GM23338 (cell line): ENCODE data around the gene TRPC5OS. TPM values are rescaled to one million over a fixed set of nuclear protein-coding genes. Genes with fewer than 3 reads are reported as not detected.

ENCODE experiments used
- CREB1 ChIP-seq: fragments of 250-450 bp; sonication (Bioruptor Pico); IDR thresholded peaks from 2 replicates; pipeline ENCODE4 v1.5.0; 2020; ENCODE audit warnings: low read depth, mild to moderate bottlenecking, moderate library complexity
- EZH2 ChIP-seq: fragments of 200-600 bp; sonication (generic); IDR thresholded peaks from one replicate; pipeline ENCODE4 v1.8.0; 2017; ENCODE audit warnings: antibody characterized with exemption, mild to moderate bottlenecking, low read depth; ENCODE audit not compliant: unreplicated experiment
- NANOG ChIP-seq: IDR thresholded peaks from 2 replicates; pipeline ENCODE4 v1.6.1; 2016; ENCODE audit warnings: antibody characterized with exemption, borderline replicate concordance
- REST ChIP-seq: IDR thresholded peaks from one replicate; pipeline ENCODE4 v1.6.1; 2018; ENCODE audit warnings: antibody characterized with exemption; ENCODE audit not compliant: unreplicated experiment
- ZNF114 ChIP-seq: fragments of 250-450 bp; sonication (Bioruptor Pico); IDR thresholded peaks from 2 replicates; pipeline ENCODE4 v1.5.0; 2020; ENCODE audit warnings: mild to moderate bottlenecking, moderate library complexity
- ZNF331 ChIP-seq: fragments of 250-450 bp; sonication (Bioruptor Pico); IDR thresholded peaks from 2 replicates; pipeline ENCODE4 v1.5.0; 2020; ENCODE audit warnings: low read depth, mild to moderate bottlenecking, moderate library complexity
- ZNF462 ChIP-seq: fragments of 250-450 bp; sonication (Bioruptor Pico); IDR thresholded peaks from 2 replicates; pipeline ENCODE4 v1.5.0; 2020; ENCODE audit warnings: mild to moderate bottlenecking, moderate library complexity
- polyA plus RNA-seq: library from polyadenylated mRNA; unstranded; fragments of >200 nt; fragmentation: Nextera tagmentation; extraction: Ambion mirVana; gene quantifications from 2 replicates; pipeline ENCODE4 v1.2.1, GENCODE V29; 2016
- total RNA-seq: library from RNA; depleted of rRNA; stranded (reverse); fragments of >200 nt; shearing (Covaris generic); gene quantifications from 2 replicates; pipeline ENCODE4 v1.2.3, GENCODE V29; 2014
- TF ChIP-seq, protein P1 (sequence below): IDR thresholded peaks from 2 replicates; pipeline ENCODE4 v1.6.1; 2016; ENCODE audit warnings: antibody characterized with exemption

TRPC5OS gene
- total and polyA plus RNA-seq, 2 experiments from 2014 or later = not detected

- TF ChIP-seq ZNF462 (CRISPR knock-in tag) (no peak), ZNF114 (CRISPR knock-in tag) (no peak), NANOG (no peak), EZH2 (no peak), CREB1 (CRISPR knock-in tag) (no peak), REST (no peak), ZNF331 (CRISPR knock-in tag) (no peak)
- TF ChIP-seq, protein P1, sequence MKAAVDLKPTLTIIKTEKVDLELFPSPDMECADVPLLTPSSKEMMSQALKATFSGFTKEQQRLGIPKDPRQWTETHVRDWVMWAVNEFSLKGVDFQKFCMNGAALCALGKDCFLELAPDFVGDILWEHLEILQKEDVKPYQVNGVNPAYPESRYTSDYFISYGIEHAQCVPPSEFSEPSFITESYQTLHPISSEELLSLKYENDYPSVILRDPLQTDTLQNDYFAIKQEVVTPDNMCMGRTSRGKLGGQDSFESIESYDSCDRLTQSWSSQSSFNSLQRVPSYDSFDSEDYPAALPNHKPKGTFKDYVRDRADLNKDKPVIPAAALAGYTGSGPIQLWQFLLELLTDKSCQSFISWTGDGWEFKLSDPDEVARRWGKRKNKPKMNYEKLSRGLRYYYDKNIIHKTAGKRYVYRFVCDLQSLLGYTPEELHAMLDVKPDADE = no peak
Measured at GRCh38 chrX:111892375-111892774, 16.4 kb downstream of the TRPC5OS start (continued).
